IMR-90 (cell line): ENCODE results near the gene FBRSL1. TPM values are rescaled to one million over a fixed set of nuclear protein-coding genes. Genes with fewer than 3 reads are reported as not detected.

Experiments
- ATAC-seq: fragments of 200-7000 bp; cut with Tn5 transposase; 2 replicates; pipeline ENCODE4 v1.9.1; 2020; ENCODE audit warnings: low read depth, mild to moderate bottlenecking, moderate library complexity
- BruUV-seq: library from RNA; stranded (reverse); fragments of 400-500 nt; replicated peaks from 2 replicates; lab custom pipeline; 2021; lab: Mats Ljungman, UMichigan
- CTCF ChIA-PET: fragments of 300-600 bp; formaldehyde crosslinking; extraction: SDS; loops from one replicate; lab custom pipeline; 2021; ENCODE audit warnings: antibody characterized with exemption; lab: Yijun Ruan, JAX
- POLR2A ChIA-PET: fragments of 300-600 bp; sonication (Branson Sonifier 250); formaldehyde crosslinking; loops from one replicate; lab custom pipeline; 2022; ENCODE audit warnings: antibody characterized with exemption; ENCODE audit not compliant: unreplicated experiment; lab: Charles Lee
- DNase-seq: peaks from one replicate; pipeline ENCODE4 v3.0.0; 2013
- H2AFZ ChIP-seq: replicated peaks from 2 replicates; pipeline ENCODE3; 2013; ENCODE audit warnings: low read length, mild to moderate bottlenecking; ENCODE audit not compliant: poor library complexity
- H2AK5ac ChIP-seq: 2 replicates; pipeline ENCODE4 v1.6.1; 2013; ENCODE audit warnings: low read depth, low read length, inconsistent platforms
- H2AK9ac ChIP-seq: replicated peaks from 2 replicates; pipeline ENCODE3; 2013; ENCODE audit warnings: mild to moderate bottlenecking, low read depth, low read length, moderate library complexity; ENCODE audit not compliant: poor library complexity
- H2BK120ac ChIP-seq: 2 replicates; pipeline ENCODE4 v1.6.1; 2013; ENCODE audit warnings: low read depth, low read length, inconsistent platforms
- H2BK15ac ChIP-seq: 3 replicates; pipeline ENCODE4 v1.6.1; 2013; ENCODE audit warnings: low read depth, low read length, inconsistent platforms
- H2BK20ac ChIP-seq: 2 replicates; pipeline ENCODE4 v1.6.1; 2013; ENCODE audit warnings: low read depth, mild to moderate bottlenecking, inconsistent platforms, low read length, moderate library complexity
- H2BK5ac ChIP-seq: 2 replicates; pipeline ENCODE4 v1.6.1; 2013; ENCODE audit warnings: mild to moderate bottlenecking, low read depth, low read length, inconsistent platforms; ENCODE audit not compliant: poor library complexity, severe bottlenecking
- H3K14ac ChIP-seq: replicated peaks from 2 replicates; pipeline ENCODE4 v1.6.1; 2013; ENCODE audit warnings: low read depth, low read length, inconsistent platforms
- H3K18ac ChIP-seq: 2 replicates; pipeline ENCODE4 v1.6.1; 2013; ENCODE audit warnings: low read depth, low read length, control low read depth
- H3K23ac ChIP-seq: 2 replicates; pipeline ENCODE4 v1.6.1; 2013; ENCODE audit warnings: low read depth, low read length, inconsistent platforms
- H3K27ac ChIP-seq: 2 replicates; pipeline ENCODE4 v1.5.1; 2013; ENCODE audit warnings: mild to moderate bottlenecking, control low read depth, low read length; ENCODE audit not compliant: insufficient read depth
- H3K27me3 ChIP-seq: 2 replicates; pipeline ENCODE4 v1.6.1; 2013; ENCODE audit warnings: low read length; ENCODE audit not compliant: control insufficient read depth, insufficient read depth
- H3K36me3 ChIP-seq: 2 replicates; pipeline ENCODE4 v1.6.1; 2013; ENCODE audit warnings: low read length, mixed read lengths; ENCODE audit not compliant: control insufficient read depth, insufficient read depth
- H3K4ac ChIP-seq: 2 replicates; pipeline ENCODE4 v1.6.1; 2013; ENCODE audit warnings: low read depth, low read length, inconsistent platforms
- H3K4me1 ChIP-seq: 2 replicates; pipeline ENCODE4 v1.6.1; 2013; ENCODE audit warnings: low read length, mixed read lengths; ENCODE audit not compliant: control insufficient read depth, insufficient read depth
- H3K4me2 ChIP-seq: 2 replicates; pipeline ENCODE4 v1.6.1; 2013; ENCODE audit warnings: low read depth, mild to moderate bottlenecking, control low read depth, low read length, moderate library complexity
- H3K4me3 ChIP-seq: 2 replicates; pipeline ENCODE4 v1.5.1; 2013; ENCODE audit warnings: low read depth, mild to moderate bottlenecking, control low read depth, low read length, moderate library complexity; ENCODE audit not compliant: insufficient read depth
- H3K56ac ChIP-seq: 2 replicates; pipeline ENCODE4 v1.6.1; 2013; ENCODE audit warnings: low read length, inconsistent platforms; ENCODE audit not compliant: insufficient read depth; ENCODE audit errors: extremely low read depth
- H3K79me1 ChIP-seq, 2 experiments: 2 replicates each; pipeline ENCODE4 v1.6.1; 2013; ENCODE audit warnings: low read length in 2 of 2, inconsistent platforms in 1 of 2, low read depth in 1 of 2
- H3K9ac ChIP-seq: 2 replicates; pipeline ENCODE4 v1.6.1; 2013; ENCODE audit warnings: low read depth, low read length, control low read depth
- H3K9me1 ChIP-seq: 2 replicates; pipeline ENCODE4 v1.6.1; 2013; ENCODE audit warnings: low read length, inconsistent platforms; ENCODE audit not compliant: insufficient read depth
- H3K9me3 ChIP-seq: 2 replicates; pipeline ENCODE4 v1.6.1; 2013; ENCODE audit warnings: low read length; ENCODE audit not compliant: control insufficient read depth, insufficient read depth
- H4K20me1 ChIP-seq: 2 replicates; pipeline ENCODE4 v1.6.1; 2013; ENCODE audit warnings: low read length, inconsistent platforms; ENCODE audit not compliant: insufficient read depth
- H4K5ac ChIP-seq: 2 replicates; pipeline ENCODE4 v1.6.1; 2013; ENCODE audit warnings: mild to moderate bottlenecking, low read depth, low read length, control low read depth
- H4K8ac ChIP-seq, 2 experiments: 2 replicates each; pipeline ENCODE4 v1.6.1; 2013; ENCODE audit warnings: low read depth in 2 of 2, low read length in 2 of 2, control low read depth in 1 of 2, inconsistent platforms in 1 of 2
- H4K91ac ChIP-seq: 2 replicates; pipeline ENCODE4 v1.6.1; 2013; ENCODE audit warnings: low read depth, low read length, inconsistent platforms; ENCODE audit not compliant: insufficient read depth
- BHLHE40 ChIP-seq: fragments of 150-350 bp; IDR thresholded peaks from 2 replicates; pipeline ENCODE4 v1.6.1; 2016; ENCODE audit warnings: mild to moderate bottlenecking, low read depth, low read length
- CEBPB ChIP-seq: IDR thresholded peaks from 2 replicates; pipeline ENCODE4 v1.6.1; 2012; ENCODE audit warnings: low read depth, low read length, improper control_type of control experiment
- CHD1 ChIP-seq: IDR thresholded peaks from 2 replicates; pipeline ENCODE4 v1.6.1; 2012; ENCODE audit warnings: low read depth, low read length, improper control_type of control experiment
- FOS ChIP-seq: fragments of 150-350 bp; IDR thresholded peaks from 2 replicates; pipeline ENCODE4 v1.6.1; 2016; ENCODE audit warnings: low read depth, low read length
- MAFK ChIP-seq: IDR thresholded peaks from 2 replicates; pipeline ENCODE4 v1.6.1; 2012; ENCODE audit warnings: low read depth, low read length, improper control_type of control experiment
- MAZ ChIP-seq: IDR thresholded peaks from 2 replicates; pipeline ENCODE4 v1.6.1; 2012; ENCODE audit warnings: low read depth, mild to moderate bottlenecking, low read length, improper control_type of control experiment, moderate library complexity, borderline replicate concordance
- MXI1 ChIP-seq: IDR thresholded peaks from 2 replicates; pipeline ENCODE4 v1.6.1; 2012; ENCODE audit warnings: low read depth, mild to moderate bottlenecking, low read length, moderate library complexity, borderline replicate concordance
- NFE2L2 ChIP-seq: fragments of 150-350 bp; IDR thresholded peaks from 2 replicates; pipeline ENCODE4 v1.6.1; 2016; ENCODE audit warnings: low read depth, mild to moderate bottlenecking, low read length
- POLR2A ChIP-seq: IDR thresholded peaks from 2 replicates; pipeline ENCODE4 v1.6.1; 2012; ENCODE audit warnings: mild to moderate bottlenecking, low read depth, low read length
- RAD21 ChIP-seq: IDR thresholded peaks from 2 replicates; pipeline ENCODE4 v1.6.1; 2012; ENCODE audit warnings: low read length, improper control_type of control experiment
- RCOR1 ChIP-seq: IDR thresholded peaks from 2 replicates; pipeline ENCODE4 v1.6.1; 2012; ENCODE audit warnings: mild to moderate bottlenecking, low read length, improper control_type of control experiment; ENCODE audit not compliant: insufficient replicate concordance
- RFX5 ChIP-seq: IDR thresholded peaks from 2 replicates; pipeline ENCODE4 v1.8.0; 2012; ENCODE audit warnings: low read depth, mild to moderate bottlenecking, low read length, moderate library complexity
- SMC3 ChIP-seq: fragments of 150-350 bp; IDR thresholded peaks from 2 replicates; pipeline ENCODE4 v1.6.1; 2016; ENCODE audit warnings: low read depth, mild to moderate bottlenecking, antibody characterized with exemption, low read length, moderate library complexity
- WGBS, 2 experiments: methylation state at CpG; one replicate each; pipeline versions ENCODE4 v1.1.5 to v1.1.7; 2013; ENCODE audit warnings: missing lambda C conversion rate in 2 of 2; ENCODE audit not compliant: insufficient read length in 1 of 2; ENCODE audit errors: extremely low coverage in 2 of 2; 5-methylcytosine and 5-hydroxymethylcytosine counted together
- dilution Hi-C: fragments of 300-500 bp; cut with HindIII; formaldehyde crosslinking; loops from one replicate; pipeline ENCODE4 v1.14.3; 2018; ENCODE audit warnings: low sequenced_read_pairs; ENCODE audit not compliant: unreplicated experiment
- in situ Hi-C: fragments of 300-500 bp; cut with MboI; formaldehyde crosslinking; loops from 3 replicates; pipeline ENCODE4 v1.14.3; 2019; ENCODE audit warnings: low sequenced_read_pairs, inconsistent platforms, mixed read lengths
- intact Hi-C: fragments of 100-400 bp; cut with micrococcal nuclease; formaldehyde crosslinking; loops from 2 replicates; pipeline ENCODE4 v1.10.0; 2022
- polyA plus RNA-seq, 3 experiments: library from polyadenylated mRNA; depleted of rRNA; stranded (reverse); fragments of >200 nt; gene quantifications; 2 replicates each; pipeline ENCODE4 v1.2.3, GENCODE V29; 2012; ENCODE audit warnings: low replicate concordance in 1 of 3
- total RNA-seq: library from RNA; depleted of rRNA; stranded (reverse); fragments of >200 nt; gene quantifications from 2 replicates; pipeline ENCODE4 v1.2.3, GENCODE V29; 2012
- TF ChIP-seq, protein P1 (sequence below): conservative IDR thresholded peaks from 2 replicates; pipeline ENCODE4 v1.5.1; 2012; ENCODE audit warnings: mild to moderate bottlenecking, low read depth, low read length, improper control_type of control experiment
- TF ChIP-seq, protein P2 (sequence below): fragments of 150-350 bp; IDR thresholded peaks from 2 replicates; pipeline ENCODE4 v1.6.1; 2016; ENCODE audit warnings: low read depth, mild to moderate bottlenecking, low read length, moderate library complexity, borderline replicate concordance
- TF ChIP-seq, protein P3 (sequence below): fragments of 150-350 bp; IDR thresholded peaks from 2 replicates; pipeline ENCODE4 v1.6.1; 2017; ENCODE audit warnings: mild to moderate bottlenecking, antibody characterized with exemption, low read length, low read depth

Gene FBRSL1
- total and polyA plus RNA-seq, 2 of the 4 experiments (the other 2 are of a cell fraction) = 0.36 to 10.8 TPM

DNA sequence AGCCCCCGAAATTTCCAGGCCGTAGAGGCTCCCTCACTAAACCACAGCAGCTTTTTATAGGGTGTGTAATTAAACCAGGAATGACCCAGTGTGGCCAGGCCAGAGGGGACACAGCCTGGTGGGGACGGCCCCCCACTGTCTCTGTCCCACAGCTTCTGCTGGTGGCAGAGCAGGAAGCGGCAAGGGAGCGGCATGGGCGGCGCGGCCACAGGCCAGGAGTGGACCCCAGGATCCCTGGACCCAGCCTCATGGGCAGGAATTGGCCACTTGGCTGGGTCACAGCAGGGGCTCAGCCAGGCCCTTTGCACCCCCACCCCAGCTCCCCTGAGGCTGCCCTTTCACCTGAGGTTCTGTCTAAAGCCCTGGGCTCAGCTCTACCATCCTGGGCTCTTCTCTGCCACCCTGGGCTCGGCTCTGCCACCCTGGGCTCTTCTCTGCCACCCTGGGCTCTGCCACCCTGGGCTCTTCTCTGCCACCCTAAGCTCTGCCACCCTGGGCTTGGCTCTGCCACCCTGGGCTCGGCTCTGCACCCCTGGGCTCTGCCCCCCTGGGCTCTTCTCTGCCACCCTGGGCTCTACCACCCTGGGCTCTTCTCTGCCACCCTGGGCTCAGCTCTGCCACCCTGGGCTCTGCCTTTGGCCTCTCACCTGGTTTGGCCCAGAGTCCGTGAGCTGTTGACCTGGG is 39.3 kb downstream of the FBRSL1 start:
- H3K4me3 ChIP-seq = no peak overlapping the region
- no peak overlapping the region for H2AK5ac ChIP-seq
- peaks cover 2% of the 10 kb centered on the region; the same call in 1 of the 2 replicates for H3K36me3 ChIP-seq
- no peak overlapping the region for H3K9ac ChIP-seq
- H4K8ac ChIP-seq = no peak overlapping the region
- no peaks in the 10 kb centered on the region for H3K4me1 ChIP-seq
- BruUV-seq = no TSS peak
- H2AK9ac ChIP-seq = no peak overlapping the region
- H3K4ac ChIP-seq = no peak overlapping the region
- ChIA-PET CTCF (no interaction called here), POLR2A (no interaction called here)
- intact Hi-C loops (no loop called here), dilution Hi-C loops (no loop called here), in situ Hi-C loops (no loop called here)
- TF ChIP-seq, protein P1, sequence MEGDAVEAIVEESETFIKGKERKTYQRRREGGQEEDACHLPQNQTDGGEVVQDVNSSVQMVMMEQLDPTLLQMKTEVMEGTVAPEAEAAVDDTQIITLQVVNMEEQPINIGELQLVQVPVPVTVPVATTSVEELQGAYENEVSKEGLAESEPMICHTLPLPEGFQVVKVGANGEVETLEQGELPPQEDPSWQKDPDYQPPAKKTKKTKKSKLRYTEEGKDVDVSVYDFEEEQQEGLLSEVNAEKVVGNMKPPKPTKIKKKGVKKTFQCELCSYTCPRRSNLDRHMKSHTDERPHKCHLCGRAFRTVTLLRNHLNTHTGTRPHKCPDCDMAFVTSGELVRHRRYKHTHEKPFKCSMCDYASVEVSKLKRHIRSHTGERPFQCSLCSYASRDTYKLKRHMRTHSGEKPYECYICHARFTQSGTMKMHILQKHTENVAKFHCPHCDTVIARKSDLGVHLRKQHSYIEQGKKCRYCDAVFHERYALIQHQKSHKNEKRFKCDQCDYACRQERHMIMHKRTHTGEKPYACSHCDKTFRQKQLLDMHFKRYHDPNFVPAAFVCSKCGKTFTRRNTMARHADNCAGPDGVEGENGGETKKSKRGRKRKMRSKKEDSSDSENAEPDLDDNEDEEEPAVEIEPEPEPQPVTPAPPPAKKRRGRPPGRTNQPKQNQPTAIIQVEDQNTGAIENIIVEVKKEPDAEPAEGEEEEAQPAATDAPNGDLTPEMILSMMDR = no peak
- no peak for TF ChIP-seq SMC3
- TF ChIP-seq MAZ = no peak
- no peak for TF ChIP-seq CHD1
- no peak for TF ChIP-seq NFE2L2
- TF ChIP-seq RAD21 = no peak
- TF ChIP-seq, protein P2, sequence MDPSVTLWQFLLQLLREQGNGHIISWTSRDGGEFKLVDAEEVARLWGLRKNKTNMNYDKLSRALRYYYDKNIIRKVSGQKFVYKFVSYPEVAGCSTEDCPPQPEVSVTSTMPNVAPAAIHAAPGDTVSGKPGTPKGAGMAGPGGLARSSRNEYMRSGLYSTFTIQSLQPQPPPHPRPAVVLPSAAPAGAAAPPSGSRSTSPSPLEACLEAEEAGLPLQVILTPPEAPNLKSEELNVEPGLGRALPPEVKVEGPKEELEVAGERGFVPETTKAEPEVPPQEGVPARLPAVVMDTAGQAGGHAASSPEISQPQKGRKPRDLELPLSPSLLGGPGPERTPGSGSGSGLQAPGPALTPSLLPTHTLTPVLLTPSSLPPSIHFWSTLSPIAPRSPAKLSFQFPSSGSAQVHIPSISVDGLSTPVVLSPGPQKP = no peak
- no peak for TF ChIP-seq CEBPB
- TF ChIP-seq, protein P3, sequence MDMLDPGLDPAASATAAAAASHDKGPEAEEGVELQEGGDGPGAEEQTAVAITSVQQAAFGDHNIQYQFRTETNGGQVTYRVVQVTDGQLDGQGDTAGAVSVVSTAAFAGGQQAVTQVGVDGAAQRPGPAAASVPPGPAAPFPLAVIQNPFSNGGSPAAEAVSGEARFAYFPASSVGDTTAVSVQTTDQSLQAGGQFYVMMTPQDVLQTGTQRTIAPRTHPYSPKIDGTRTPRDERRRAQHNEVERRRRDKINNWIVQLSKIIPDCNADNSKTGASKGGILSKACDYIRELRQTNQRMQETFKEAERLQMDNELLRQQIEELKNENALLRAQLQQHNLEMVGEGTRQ = no peak
- TF ChIP-seq FOS = no peak
- no peak for TF ChIP-seq RFX5
- TF ChIP-seq MXI1 = no peak
- no peak for TF ChIP-seq POLR2A
- no peak for TF ChIP-seq BHLHE40
- TF ChIP-seq MAFK = no peak
- TF ChIP-seq RCOR1 = no peak
- H4K91ac ChIP-seq = no peak overlapping the region
- peaks cover 17% of the 10 kb centered on the region for H4K20me1 ChIP-seq
- H3K18ac ChIP-seq = no peak overlapping the region
- DNase-seq (no peak), ATAC-seq (no peak)
- no peak overlapping the region for H3K56ac ChIP-seq
- no peak overlapping the region for H2BK5ac ChIP-seq
- no peaks in the 10 kb centered on the region for H3K9me3 ChIP-seq
- H3K23ac ChIP-seq = no peak overlapping the region
- H3K14ac ChIP-seq = no peak overlapping the region
- H3K27ac ChIP-seq = no peak overlapping the region
- H3K27me3 ChIP-seq = no peaks in the 10 kb centered on the region
- no peak overlapping the region for H3K4me2 ChIP-seq
- H3K9me1 ChIP-seq = peaks cover 5% of the 10 kb centered on the region; the same call in 1 of the 2 replicates
- no peak overlapping the region for H2BK15ac ChIP-seq
- no peak overlapping the region for H2BK120ac ChIP-seq
- H4K5ac ChIP-seq = no peak overlapping the region
- 100% methylated on average over 3 of the region's 11 CpGs; no CpG with 5 or more reads in 1 of the 2 experiments for WGBS, 2 experiments
- no peak overlapping the region for H2BK20ac ChIP-seq
- H2AFZ ChIP-seq = no peak overlapping the region
- peaks cover 0 to 4% of the 10 kb centered on the region in 2 experiments; a peak in 2 of 4 replicates for H3K79me1 ChIP-seq
